GM12892 (cell line): ENCODE data around the gene VAV3.

ENCODE experiments used
- DNase-seq: peaks from one replicate; pipeline ENCODE4 v3.0.0; 2011; ENCODE audit not compliant: insufficient read length
- FAIRE-seq: peaks from 2 replicates; lab custom pipeline; 2011; peaks lifted over from hg19 to GRCh38; lab: Jason Lieb, UNC
- POLR2A ChIP-seq: IDR thresholded peaks from 2 replicates; pipeline ENCODE4 v1.6.1; 2011; ENCODE audit warnings: low read depth, low read length, control low read depth
- POLR2AphosphoS5 ChIP-seq: IDR thresholded peaks from 2 replicates; pipeline ENCODE4 v1.6.1; 2011; ENCODE audit warnings: low read depth, low read length, control low read depth
- TAF1 ChIP-seq: IDR thresholded peaks from 2 replicates; pipeline ENCODE4 v1.6.1; 2011; ENCODE audit warnings: low read depth, mild to moderate bottlenecking, control low read depth, low read length, borderline replicate concordance

The VAV3 gene

DNA sequence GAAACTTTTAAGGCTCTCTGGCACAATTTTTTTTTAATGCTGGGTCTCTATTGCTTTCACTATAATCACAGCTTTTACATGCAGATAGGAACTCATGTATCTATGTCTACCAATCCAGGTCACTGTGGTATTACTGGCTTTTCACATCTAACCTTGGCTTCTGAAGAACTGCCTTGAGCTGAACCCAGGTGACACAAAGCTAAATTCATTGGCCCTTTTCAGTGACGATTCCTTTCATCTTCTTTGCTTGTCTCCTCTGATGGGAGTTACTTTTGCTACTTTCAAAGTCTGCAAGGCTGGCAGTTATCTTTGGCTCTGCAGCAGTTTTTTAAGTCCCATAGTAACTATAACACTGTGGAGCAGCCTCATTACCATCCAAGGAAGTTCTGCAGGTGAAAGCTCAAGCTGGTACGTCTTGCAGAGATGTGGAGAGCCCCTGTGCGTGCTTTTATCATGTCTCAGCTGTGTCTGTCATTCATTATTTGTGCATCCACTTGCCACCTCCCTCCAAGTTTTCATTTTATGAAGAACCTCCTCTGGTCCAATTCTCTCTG is 364.3 kb downstream of the VAV3 start:
- FAIRE-seq = no peak
- TF ChIP-seq POLR2AphosphoS5 (no peak), POLR2A (no peak), TAF1 (no peak)
- DNase-seq = no peak

DNA sequence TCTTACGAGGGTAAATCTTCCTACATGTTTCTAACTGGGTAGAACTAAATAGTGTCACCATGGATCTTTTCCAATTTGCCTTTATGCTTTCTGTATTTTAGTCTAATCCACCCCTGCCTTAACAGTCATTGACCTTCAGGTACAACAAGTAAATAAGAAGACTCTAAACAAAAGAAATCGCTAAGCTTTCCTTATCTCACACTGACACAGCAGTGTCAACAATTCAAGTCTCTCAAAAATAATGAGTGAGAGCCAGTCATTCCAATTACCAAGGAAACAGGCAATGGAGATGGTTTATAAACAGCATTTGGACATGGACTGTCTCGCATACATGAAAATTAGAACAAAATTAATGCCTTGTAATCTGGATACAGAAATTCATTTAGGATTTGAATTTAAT is 365.8 kb downstream of the VAV3 start:
- FAIRE-seq (no peak), DNase-seq (no peak)
- TF ChIP-seq TAF1 (no peak), POLR2AphosphoS5 (no peak), POLR2A (no peak)

DNA sequence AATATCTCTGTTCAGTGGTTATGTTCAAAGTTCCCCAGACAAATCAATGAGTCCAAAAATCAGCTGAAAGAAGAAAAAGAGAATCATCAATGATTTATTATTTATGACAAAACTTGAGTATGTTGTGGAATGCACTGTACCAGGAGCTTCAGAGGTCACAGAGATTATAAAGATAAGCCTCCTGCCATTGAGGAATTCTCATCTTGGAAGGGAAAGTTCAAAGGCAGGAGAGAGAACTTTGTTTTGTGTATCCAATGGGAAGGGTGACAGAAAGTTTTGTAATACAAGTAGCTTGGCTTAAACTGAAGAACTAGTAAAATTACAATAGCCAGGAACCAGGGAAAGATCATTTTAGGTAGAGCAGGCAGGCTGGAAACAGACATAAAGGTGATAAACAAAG is 367.7 kb downstream of the VAV3 start:
- TF ChIP-seq POLR2AphosphoS5 (no peak), TAF1 (no peak), POLR2A (no peak)
- no peak for FAIRE-seq
- DNase-seq = no peak

DNA sequence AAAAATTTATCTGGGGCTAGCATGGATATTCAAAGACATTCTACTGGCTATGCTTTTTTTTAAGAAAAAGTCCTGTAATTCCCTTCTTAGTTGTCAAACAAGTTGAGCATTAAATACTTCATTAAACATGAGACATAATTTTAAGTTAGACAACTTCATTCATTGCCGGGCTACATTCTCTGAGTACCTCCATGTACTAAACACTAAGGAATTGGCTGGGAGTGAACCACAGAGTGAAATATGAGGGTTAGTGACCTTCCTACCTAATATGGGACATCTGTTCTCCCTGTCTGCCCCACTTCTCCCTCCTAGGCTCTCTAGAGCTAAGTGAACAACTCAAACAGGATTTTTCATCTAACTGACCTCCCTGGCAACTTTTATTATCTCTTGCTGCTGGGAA is 370.4 kb downstream of the VAV3 start:
- DNase-seq = no peak
- no peak for FAIRE-seq
- TF ChIP-seq TAF1 (no peak), POLR2A (no peak), POLR2AphosphoS5 (no peak)

DNA sequence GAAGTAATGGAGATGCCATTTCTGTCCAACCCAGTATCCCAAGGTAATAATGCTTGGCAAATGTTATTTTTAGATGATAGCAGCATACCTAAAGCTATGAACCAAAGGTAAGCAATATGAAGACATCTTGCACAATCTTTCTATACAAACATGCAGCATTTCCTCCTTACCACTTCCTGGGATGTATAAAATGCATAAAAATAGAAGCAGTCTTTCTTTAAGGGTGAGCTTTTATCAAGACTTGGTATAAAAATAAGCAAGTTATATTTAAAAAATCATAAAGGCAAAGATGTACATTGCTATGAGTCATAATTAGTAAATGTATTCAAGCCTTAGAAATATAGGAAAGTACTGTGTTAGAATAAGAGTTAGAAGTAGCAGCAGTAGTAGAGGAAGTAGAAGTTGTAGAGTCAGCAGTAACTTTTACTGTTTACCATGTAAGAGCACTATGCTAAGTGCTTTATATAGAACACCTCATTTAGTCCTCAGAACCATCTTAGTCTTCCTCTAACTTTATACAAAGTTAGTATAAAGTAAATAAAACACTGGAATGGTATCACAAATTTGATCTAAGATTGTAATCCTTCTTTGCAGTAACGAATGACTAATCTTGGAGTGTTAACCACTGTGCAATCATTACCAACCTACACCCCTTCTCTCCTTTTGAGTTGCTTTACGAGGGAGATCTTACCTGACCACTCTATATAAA is 371.3 kb downstream of the VAV3 start:
- DNase-seq = no peak
- TF ChIP-seq POLR2AphosphoS5 (no peak), POLR2A (no peak), TAF1 (no peak)

DNA sequence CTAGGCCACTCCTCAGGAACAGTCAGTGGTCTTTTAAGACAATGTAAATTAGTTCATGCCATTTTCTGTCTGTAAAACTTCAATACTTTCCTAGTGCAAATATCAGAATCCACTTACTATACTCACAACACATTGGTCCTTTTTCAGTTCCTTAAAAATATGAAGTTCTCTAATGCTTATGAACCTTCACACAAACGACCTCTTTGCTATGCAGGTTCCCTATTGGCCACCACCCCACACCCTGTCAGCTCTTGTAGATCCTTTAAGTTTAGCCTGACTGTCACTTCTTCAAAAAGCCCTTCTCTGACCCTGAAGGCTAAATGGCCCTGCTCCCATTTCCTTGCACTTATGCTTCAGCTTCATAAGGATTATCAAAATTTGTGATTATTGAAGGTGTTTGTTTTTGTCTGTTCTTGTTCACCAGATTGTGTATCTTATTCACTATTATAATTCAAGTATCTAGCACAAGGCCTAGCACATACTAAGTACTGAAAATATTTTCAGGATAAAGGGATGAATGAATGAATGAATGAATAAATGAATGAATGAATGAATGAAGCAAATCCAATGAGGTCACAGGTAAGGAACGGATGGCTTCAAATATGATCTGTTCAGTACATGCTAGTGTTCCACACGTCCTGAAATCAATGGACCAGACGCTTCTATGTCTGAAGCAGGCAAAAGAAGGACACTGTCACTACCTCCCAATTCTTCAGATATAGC is 373.9 kb downstream of the VAV3 start:
- no peak for DNase-seq
- TF ChIP-seq POLR2A = no peak
- no peak for TF ChIP-seq TAF1
- no peak for TF ChIP-seq POLR2AphosphoS5
- no peak for FAIRE-seq

More for the DNA sequence above, 371.3 kb downstream of the VAV3 start:
- FAIRE-seq = no peak

DNA sequence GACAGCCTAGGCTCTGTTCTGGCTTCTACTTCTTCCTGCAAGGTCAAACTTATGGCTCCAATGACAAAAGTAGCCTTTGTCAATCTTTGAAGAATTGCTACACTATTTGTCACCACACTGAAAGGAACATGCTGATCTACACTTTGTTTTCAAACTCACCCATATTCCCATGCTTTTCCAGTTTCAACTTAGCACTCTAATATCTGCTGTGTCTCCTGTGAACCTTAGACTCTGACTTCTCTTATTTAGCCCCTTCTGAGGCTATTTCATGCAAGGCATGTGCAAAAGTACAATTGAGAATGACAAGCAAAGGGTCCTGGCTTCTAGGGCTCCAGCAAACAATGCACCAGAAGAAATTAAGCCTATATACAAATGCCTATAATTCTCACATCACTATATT is 374.9 kb downstream of the VAV3 start:
- TF ChIP-seq POLR2AphosphoS5 = no peak
- TF ChIP-seq TAF1 = no peak
- no peak for TF ChIP-seq POLR2A
- FAIRE-seq = no peak
- no peak for DNase-seq

DNA sequence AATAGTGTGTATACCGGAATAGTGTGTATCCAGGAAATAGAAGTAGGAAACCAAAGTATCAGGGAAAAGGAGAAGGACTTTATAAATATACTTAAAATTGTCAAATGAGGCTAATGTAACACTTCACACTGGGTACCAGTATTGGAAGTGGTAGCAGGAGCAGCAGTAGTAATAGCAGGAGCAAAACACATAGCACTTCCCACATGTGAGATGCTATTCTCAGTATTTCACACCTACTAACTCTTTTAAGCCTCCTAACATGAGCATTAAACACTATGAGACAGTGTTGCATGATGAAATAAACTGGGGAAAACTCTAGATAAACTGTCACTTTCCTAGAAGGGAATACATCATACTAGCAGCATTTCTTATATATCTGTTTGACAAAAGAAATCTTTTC is 376.7 kb downstream of the VAV3 start:
- no peak for TF ChIP-seq TAF1
- no peak for TF ChIP-seq POLR2AphosphoS5
- no peak for TF ChIP-seq POLR2A
- no peak for DNase-seq
- no peak for FAIRE-seq

DNA sequence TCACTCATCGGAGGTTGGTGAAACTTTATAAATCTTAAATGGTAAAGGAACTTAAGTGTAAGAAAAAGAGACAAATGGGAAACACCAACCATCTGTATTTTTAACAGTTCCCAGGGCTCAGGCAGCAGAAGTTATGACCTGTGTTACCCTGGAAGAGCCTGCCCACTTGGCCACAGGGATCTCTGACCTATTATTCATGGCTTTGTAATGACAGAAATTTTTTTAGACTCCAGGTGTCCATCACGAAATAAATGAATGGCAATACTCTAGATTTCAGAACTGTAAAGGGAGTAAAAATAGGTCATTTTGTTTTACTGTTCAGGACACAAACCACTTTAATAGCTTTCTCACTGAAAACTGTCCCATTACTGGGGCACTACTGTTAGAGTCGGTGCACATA is 389.8 kb downstream of the VAV3 start:
- no peak for DNase-seq
- no peak for FAIRE-seq
- no peak for TF ChIP-seq POLR2A
- TF ChIP-seq POLR2AphosphoS5 = no peak
- no peak for TF ChIP-seq TAF1

DNA sequence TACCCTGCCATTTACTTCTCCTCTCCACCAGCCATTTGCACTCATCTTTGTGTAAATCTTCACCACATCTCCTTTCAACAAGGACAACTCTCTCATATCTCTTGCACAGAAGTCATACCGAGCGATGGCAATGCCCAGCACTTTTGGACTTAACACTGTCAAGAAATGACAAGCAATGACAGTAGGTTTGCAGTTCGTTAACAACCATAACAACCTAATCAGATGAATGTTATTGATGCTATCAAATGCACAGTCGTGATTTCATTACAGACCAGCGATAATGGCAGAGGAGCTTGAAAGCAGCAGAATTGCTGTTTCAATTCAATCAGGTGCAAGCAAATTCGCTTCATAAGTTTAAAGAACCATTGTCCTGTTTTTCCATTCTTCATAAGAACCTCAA is 390.9 kb downstream of the VAV3 start:
- FAIRE-seq = no peak
- TF ChIP-seq TAF1 (no peak), POLR2A (no peak), POLR2AphosphoS5 (no peak)
- no peak for DNase-seq

DNA sequence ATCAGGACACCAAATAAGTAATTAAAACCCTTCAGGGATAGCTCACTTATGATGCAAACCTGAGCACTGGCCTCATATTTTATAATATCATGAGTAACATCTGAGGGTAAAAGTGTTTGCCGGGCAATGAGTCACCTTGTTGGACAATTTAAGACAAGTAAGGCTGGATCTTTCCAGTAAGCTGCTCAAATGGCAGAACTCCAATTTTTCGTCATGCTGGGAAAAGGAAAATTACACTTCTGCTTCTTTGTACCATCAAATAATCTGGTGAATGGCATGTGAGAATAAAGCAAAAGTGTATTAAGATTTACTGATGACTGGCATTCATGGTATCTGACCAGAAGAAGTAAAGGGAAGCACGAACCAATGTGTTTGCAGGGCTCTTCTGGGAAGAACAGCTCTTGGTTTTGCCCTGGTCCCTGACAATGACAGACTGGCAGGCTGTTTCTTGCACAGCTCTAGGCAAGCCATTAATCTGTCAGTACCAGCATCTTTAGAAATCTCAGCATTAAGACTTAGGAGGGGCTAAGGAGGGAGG is 392.2 kb downstream of the VAV3 start:
- FAIRE-seq = no peak
- TF ChIP-seq POLR2A (no peak), POLR2AphosphoS5 (no peak), TAF1 (no peak)
- DNase-seq = no peak
